GM12878 (cell line): Measurements from ENCODE around the gene TEX36. TPM values are rescaled to one million over a fixed set of nuclear protein-coding genes. Genes with fewer than 3 reads are reported as not detected.

Source experiments
- ATAC-seq: fragments of 200-7000 bp; cut with Tn5 transposase; 3 replicates; pipeline ENCODE4 v1.9.1; 2020; ENCODE audit warnings: mild to moderate bottlenecking, moderate library complexity
- BruUV-seq: library from RNA; stranded (reverse); fragments of 400-500 nt; replicated peaks from 2 replicates; lab custom pipeline; 2021; lab: Mats Ljungman, UMichigan
- CTCF ChIA-PET: fragments of 300-600 bp; sonication (Branson Sonifier 250); formaldehyde crosslinking; extraction: SDS; loops from one replicate; lab custom pipeline; 2021; ENCODE audit warnings: inconsistent platforms; lab: Yijun Ruan, JAX
- POLR2A ChIA-PET: fragments of 350-600 bp; formaldehyde crosslinking; extraction: SDS; loops from one replicate; lab custom pipeline; 2021; ENCODE audit warnings: inconsistent platforms; lab: Charles Lee
- RAD21 ChIA-PET: fragments of 300-600 bp; sonication (Branson Sonifier 250); formaldehyde crosslinking; loops from one replicate; lab custom pipeline; 2023; ENCODE audit warnings: antibody characterized with exemption; ENCODE audit not compliant: unreplicated experiment; lab: Charles Lee
- SMC1A ChIA-PET: fragments of 300-600 bp; sonication (Branson Sonifier 250); formaldehyde crosslinking; loops from one replicate; lab custom pipeline; 2023; ENCODE audit not compliant: unreplicated experiment, uncharacterized antibody; lab: Charles Lee
- DNase-seq: peaks from one replicate; pipeline ENCODE4 v3.0.0-alpha.2; 2011; ENCODE audit warnings: low read depth, low spot score
- FAIRE-seq: peaks from 3 replicates; lab custom pipeline; 2011; peaks lifted over from hg19 to GRCh38; lab: Jason Lieb, UNC
- H2AFZ ChIP-seq: 2 replicates; pipeline ENCODE4 v1.6.0; 2011; ENCODE audit warnings: low read depth, low read length, control low read depth; ENCODE audit not compliant: control insufficient read depth
- H3K27ac ChIP-seq: 2 replicates; pipeline ENCODE4 v1.5.1; 2011; ENCODE audit warnings: control low read depth; ENCODE audit not compliant: control insufficient read depth, insufficient read depth
- H3K27me3 ChIP-seq, 2 experiments: replicated peaks in 1 of 2; 2 replicates each; pipeline versions ENCODE4 v1.6.0 to v1.6.1; 2011; ENCODE audit warnings: low read length in 1 of 2; ENCODE audit not compliant: control insufficient read depth in 2 of 2, insufficient read depth in 2 of 2
- H3K36me3 ChIP-seq, 2 experiments: 2 replicates each; pipeline ENCODE4 v1.5.1; 2011; ENCODE audit warnings: low read length in 1 of 2; ENCODE audit not compliant: control insufficient read depth in 2 of 2, insufficient read depth in 2 of 2
- H3K4me1 ChIP-seq: 2 replicates; pipeline ENCODE4 v1.6.1; 2011; ENCODE audit warnings: mild to moderate bottlenecking, low read length, moderate library complexity, mixed read lengths; ENCODE audit not compliant: control insufficient read depth, insufficient read depth
- H3K4me2 ChIP-seq: 2 replicates; pipeline ENCODE4 v1.6.0; 2011; ENCODE audit warnings: control low read depth; ENCODE audit not compliant: control insufficient read depth, insufficient read depth
- H3K4me3 ChIP-seq: fragments of 200-600 bp; sonication (generic); 2 replicates; pipeline ENCODE4 v1.5.1; 2016
- H3K79me2 ChIP-seq: 2 replicates; pipeline ENCODE4 v1.6.0; 2011; ENCODE audit warnings: low read length; ENCODE audit not compliant: control insufficient read depth, insufficient read depth
- H3K9ac ChIP-seq: 2 replicates; pipeline ENCODE4 v1.8.0; 2011; ENCODE audit warnings: low read length, control low read depth, mixed read lengths; ENCODE audit not compliant: control insufficient read depth, insufficient read depth
- H3K9me3 ChIP-seq: replicated peaks from 3 replicates; pipeline ENCODE4 v1.5.1; 2011; ENCODE audit warnings: mild to moderate bottlenecking, low read length; ENCODE audit not compliant: control insufficient read depth, insufficient read depth
- H4K20me1 ChIP-seq: 2 replicates; pipeline ENCODE4 v1.6.0; 2011; ENCODE audit not compliant: control insufficient read depth, insufficient read depth
- CHD2 ChIP-seq: IDR thresholded peaks from 2 replicates; pipeline ENCODE4 v1.6.1; 2011; ENCODE audit warnings: low read depth, low read length, improper control_type of control experiment, borderline replicate concordance
- FOS ChIP-seq: IDR thresholded peaks from 3 replicates; pipeline ENCODE4 v1.6.1; 2011; ENCODE audit warnings: borderline replicate concordance; ENCODE audit not compliant: insufficient read length; ENCODE audit errors: extremely low read depth
- HDAC2 ChIP-seq: fragments of 200-600 bp; sonication (generic); IDR thresholded peaks from 2 replicates; pipeline ENCODE4 v1.6.1; 2017
- HDGF ChIP-seq: fragments of 450-650 bp; IDR thresholded peaks from 2 replicates; pipeline ENCODE4 v1.6.1; 2016; ENCODE audit warnings: antibody characterized with exemption
- HSF1 ChIP-seq: fragments of 150-350 bp; IDR thresholded peaks from 2 replicates; pipeline ENCODE4 v1.6.1; 2014; ENCODE audit warnings: mild to moderate bottlenecking, low read depth, low read length
- NR2C1 ChIP-seq: fragments of 450-650 bp; IDR thresholded peaks from 2 replicates; pipeline ENCODE4 v1.6.1; 2017; ENCODE audit warnings: antibody characterized with exemption, mild to moderate bottlenecking, moderate library complexity
- POU2F2 ChIP-seq: IDR thresholded peaks from 3 replicates; pipeline ENCODE4 v1.6.1; 2011; ENCODE audit warnings: low read depth, mild to moderate bottlenecking, low read length, borderline replicate concordance
- RBBP5 ChIP-seq: fragments of 200-600 bp; sonication (generic); conservative IDR thresholded peaks from 2 replicates; pipeline ENCODE4 v1.6.1; 2016
- SKIL ChIP-seq: fragments of 450-650 bp; IDR thresholded peaks from 2 replicates; pipeline ENCODE4 v1.6.1; 2017; ENCODE audit warnings: mild to moderate bottlenecking, low read depth, inconsistent platforms; ENCODE audit not compliant: poor library complexity, severe bottlenecking
- STAT1 ChIP-seq: fragments of 450-650 bp; conservative IDR thresholded peaks from 2 replicates; pipeline ENCODE4 v1.6.1; 2014; ENCODE audit warnings: antibody characterized with exemption, mild to moderate bottlenecking
- ZNF217 ChIP-seq: fragments of 450-650 bp; IDR thresholded peaks from 2 replicates; pipeline ENCODE4 v1.6.1; 2017; ENCODE audit warnings: antibody characterized with exemption, mild to moderate bottlenecking
- ZNF687 ChIP-seq: fragments of 450-650 bp; IDR thresholded peaks from 2 replicates; pipeline ENCODE4 v1.6.1; 2017; ENCODE audit warnings: mild to moderate bottlenecking, moderate library complexity
- WGBS: methylation state at CpG from one replicate; pipeline ENCODE4 v1.1.6; 2016; ENCODE audit warnings: low lambda C conversion rate; ENCODE audit not compliant: insufficient replicate concordance, insufficient coverage; ENCODE audit errors: missing lambda C conversion rate; 5-methylcytosine and 5-hydroxymethylcytosine counted together
- in situ Hi-C: fragments of 300-500 bp; cut with MboI; formaldehyde crosslinking; loops from 9 replicates; pipeline ENCODE4 v1.14.3; 2018; ENCODE audit warnings: mixed read lengths
- intact Hi-C: fragments of 100-400 bp; cut with micrococcal nuclease; formaldehyde crosslinking; loops from one replicate; pipeline ENCODE4 v1.14.2; 2022; ENCODE audit not compliant: unreplicated experiment
- polyA plus RNA-seq, 11 experiments: library from polyadenylated mRNA; depleted of rRNA in 4 of 11; unstranded in 6 of 11; stranded (reverse) in 5 of 11; fragments of >200 nt; fragmentation: Nextera tagmentation in 4 of 11; fragmentation: Illumina TruSeq in 1 of 11; extraction: Ambion mirVana in 4 of 11; extraction: Trizol in 1 of 11; gene quantifications; 1 replicate in 1 of 11; 2 replicates in 10 of 11; pipeline versions ENCODE4 v1.2.1 to v1.2.3, GENCODE V29; 2011 to 2016; ENCODE audit warnings: inconsistent platforms in 2 of 11, missing spikeins in 2 of 11, low read depth in 1 of 11
- total RNA-seq, 4 experiments: library from RNA; depleted of rRNA in 3 of 4; stranded (reverse); fragments of >200 nt in 3 of 4; fragmentation: Illumina TruSeq in 1 of 4; extraction: Trizol in 1 of 4; gene quantifications; 2 replicates each; pipeline versions ENCODE4 v1.2.1 to v1.2.3, GENCODE V29; 2013 to 2021

Gene TEX36
- total and polyA plus RNA-seq, 10 of the 15 experiments (the other 5 are each of a cell fraction or from before 2014, with no cell fraction given), result not detected

- no peak overlapping the region for H2AFZ ChIP-seq
- ATAC-seq, result no peak
Observed at GRCh38 chr10:125606414-125607010, 76.5 kb downstream of the TEX36 start.

More at GRCh38 chr10:125606414-125607010, 76.5 kb downstream of the TEX36 start:
- ChIA-PET RAD21 (no interaction called here), POLR2A (no interaction called here), CTCF (no interaction called here), SMC1A (no interaction called here)
- no TSS peak for BruUV-seq
- in situ Hi-C loops (no loop called here), intact Hi-C loops (no loop called here)
- 48% methylated on average over 9 of the region's 9 CpGs for WGBS
- TF ChIP-seq STAT1 (no peak), POU2F2 (no peak), HDAC2 (no peak), ZNF687 (no peak), SKIL (no peak), NR2C1 (no peak), FOS (no peak), HSF1 (no peak), ZNF217 (no peak), RBBP5 (no peak), HDGF (no peak), CHD2 (no peak)
- Histone ChIP-seq H4K20me1 (no peaks in the 10 kb centered on the region), H3K4me3 (no peak overlapping the region), H3K27ac (no peak overlapping the region), H3K4me2 (no peak overlapping the region), H3K9me3 (no peaks in the 10 kb centered on the region), H3K4me1 (no peaks in the 10 kb centered on the region), H3K27me3 (no peaks in the 10 kb centered on the region), H3K79me2 (no peaks in the 10 kb centered on the region), H3K9ac (no peak overlapping the region), H3K36me3 (no peaks in the 10 kb centered on the region)
- FAIRE-seq (no peak), DNase-seq (no peak)
